Epithelial cell of umbilical artery (primary cell): ENCODE data around the gene RPUSD1. TPM values are rescaled to one million over a fixed set of nuclear protein-coding genes. Genes with fewer than 3 reads are reported as not detected.

ENCODE experiments used
- total RNA-seq: library from RNA; depleted of rRNA; stranded (reverse); fragments of >200 nt; gene quantifications from 2 replicates; pipeline ENCODE4 v1.2.3, GENCODE V29; 2014

The RPUSD1 gene
- total RNA-seq, result 35.4 and 37.1 TPM in 2 replicates

DNA sequence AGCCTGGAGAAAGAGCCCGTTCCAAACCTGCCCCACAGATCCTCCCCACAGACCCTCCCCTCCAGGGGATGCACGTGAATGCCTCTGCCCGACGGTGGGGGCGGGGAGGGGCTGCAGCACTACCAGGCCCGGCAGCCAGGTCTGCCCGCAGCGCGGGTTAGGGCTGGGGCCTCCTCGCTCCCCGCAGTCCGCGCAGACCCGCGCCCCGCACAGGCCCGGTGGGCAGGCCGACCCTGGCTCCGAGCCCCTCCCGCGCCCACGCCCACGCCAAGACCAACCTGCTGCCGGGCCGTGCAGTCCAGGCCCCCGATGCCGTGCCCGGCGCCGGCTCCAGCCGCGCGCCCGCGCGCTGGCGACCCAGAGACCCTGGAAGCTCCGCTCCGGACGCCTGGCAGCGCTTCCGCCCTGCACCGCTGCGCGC, at the start of gene RPUSD1:
Gene RPUSD1, minus strand, starts transcription at position 404 of the 421 bp plus-strand sequence. CDS start 644 bp downstream, outside the sequence.

DNA sequence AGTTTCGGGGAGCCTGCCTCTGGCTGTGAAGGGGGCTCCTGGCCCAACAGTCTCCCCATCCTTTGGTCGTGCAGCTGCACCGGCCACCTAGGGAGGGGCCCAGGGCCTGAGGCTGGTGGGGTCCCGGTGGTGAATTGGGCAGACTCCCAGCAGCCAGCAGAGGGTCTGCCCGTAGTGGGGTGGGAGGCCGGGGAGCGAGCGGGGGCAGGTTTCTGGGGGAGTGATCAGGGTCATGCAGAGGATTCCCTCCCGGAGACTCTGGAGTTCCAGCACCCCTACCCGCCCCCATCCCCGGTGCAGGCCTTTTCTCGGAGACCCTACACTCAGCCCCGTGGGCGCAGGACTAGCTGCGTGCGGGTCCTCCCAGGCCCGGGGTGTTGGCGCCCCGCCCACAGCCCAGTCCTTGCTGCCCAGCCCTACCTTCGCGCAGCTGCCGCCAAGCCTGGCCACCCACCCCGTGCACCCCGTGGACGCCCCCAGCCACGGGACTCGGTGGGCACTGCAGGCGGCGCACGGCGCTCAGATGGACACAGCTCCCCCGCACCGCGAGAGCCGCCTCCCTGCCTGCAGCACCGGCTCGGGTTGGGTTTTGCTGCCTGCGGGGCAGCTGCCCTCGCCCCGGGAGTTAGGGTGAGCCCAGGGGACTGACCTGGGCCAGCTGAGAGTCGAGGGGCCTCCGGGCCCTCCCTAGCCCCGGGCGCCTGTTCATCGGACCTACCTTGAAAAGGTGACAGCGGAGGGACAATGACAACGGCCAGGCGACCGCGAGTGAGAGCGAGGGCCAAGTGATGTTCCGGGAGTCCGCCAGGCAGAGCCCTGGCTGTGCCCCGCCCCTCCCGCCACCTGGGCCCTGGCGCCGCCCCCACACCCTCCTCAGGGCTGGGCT, 12.0 kb upstream of the RPUSD1 start, which contains the start of gene GNG13:
Gene GNG13, minus strand, starts transcription at position 787 of the 886 bp plus-strand sequence. CDS start 1,657 bp downstream, outside the sequence.

DNA sequence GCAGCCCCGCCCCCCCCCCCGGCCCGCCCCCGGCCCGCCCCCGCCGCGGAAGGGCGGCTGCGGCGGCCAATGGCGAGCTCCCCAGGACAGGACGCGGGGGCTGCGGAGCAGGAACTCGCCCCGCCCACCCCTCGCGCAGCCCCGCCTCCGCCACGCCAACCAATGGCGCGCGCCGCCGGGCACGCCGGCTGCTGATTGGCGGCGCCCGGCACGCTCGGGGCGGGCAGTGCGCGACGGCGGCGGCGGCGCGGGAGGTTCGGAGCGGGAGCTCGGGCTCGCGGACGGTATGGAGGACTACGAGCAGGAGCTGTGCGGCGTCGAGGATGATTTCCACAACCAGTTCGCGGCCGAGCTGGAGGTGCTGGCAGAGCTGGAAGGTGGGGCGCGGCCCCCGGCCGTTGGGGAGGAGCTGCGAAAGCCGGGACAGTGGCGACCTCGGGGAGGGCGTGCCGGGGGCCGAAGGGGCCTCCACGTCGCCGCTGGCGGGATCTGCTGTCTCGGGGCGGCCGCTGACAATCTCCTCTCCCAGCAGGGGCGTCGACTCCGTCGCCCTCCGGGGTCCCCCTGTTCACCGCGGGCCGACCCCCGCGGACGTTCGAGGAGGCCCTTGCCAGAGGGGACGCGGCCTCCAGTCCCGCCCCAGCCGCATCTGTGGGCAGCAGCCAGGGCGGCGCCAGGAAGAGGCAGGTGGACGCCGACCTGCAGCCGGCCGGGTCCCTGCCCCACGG, 382 bp upstream of the RPUSD1 start, which contains the start of gene CHTF18:
Gene CHTF18, plus strand, starts transcription at position 222 of the 728 bp plus-strand sequence. Its CDS starts 65 bp downstream, at position 287.

GRCh38 chr16:760545-761343, 27.4 kb downstream of the RPUSD1 start, which contains the start of gene MSLN:
Gene MSLN, plus strand, starts transcription at chr16:760734. Its CDS starts 1,947 bp downstream, at chr16:762681.

GRCh38 chr16:740764-741505, 47.2 kb downstream of the RPUSD1 start, which contains the start of gene CIAO3:
Gene CIAO3, minus strand, starts transcription at chr16:740997. Its CDS starts 12 bp downstream, at chr16:740985.

Other genes with a start within 250 kb of the RPUSD1 start
- gene PRR35, start 228.0 kb downstream of the RPUSD1 start, total RNA-seq, result under 0.01 TPM in 1 of 2 replicates, not detected in the other
- 1.6 and 2.0 TPM in 2 replicates for gene NHLRC4, start 221.4 kb downstream of the RPUSD1 start, total RNA-seq
- 23.1 and 24.2 TPM in 2 replicates for gene PIGQ, start 218.4 kb downstream of the RPUSD1 start, total RNA-seq
- 8.4 and 11.1 TPM in 2 replicates for gene RAB40C, start 198.3 kb downstream of the RPUSD1 start, total RNA-seq
- 0.15 TPM in 1 of 2 replicates, not detected in the other for gene WFIKKN1, start 157.4 kb downstream of the RPUSD1 start, total RNA-seq
- gene METTL26, start 152.1 kb downstream of the RPUSD1 start, total RNA-seq, result 68.7 and 115 TPM in 2 replicates
- gene MCRIP2, start 146.6 kb downstream of the RPUSD1 start, total RNA-seq, result 22.6 and 23.7 TPM in 2 replicates
- gene WDR90, start 139.0 kb downstream of the RPUSD1 start, total RNA-seq, result 8.8 and 9.4 TPM in 2 replicates
- gene RHOT2, start 120.2 kb downstream of the RPUSD1 start, total RNA-seq, result 32.1 and 35.7 TPM in 2 replicates
- 0.30 and 0.65 TPM in 2 replicates for gene RHBDL1, start 112.7 kb downstream of the RPUSD1 start, total RNA-seq
- 139 and 144 TPM in 2 replicates for gene STUB1, start 108.0 kb downstream of the RPUSD1 start, total RNA-seq
- gene JMJD8, start 104.0 kb downstream of the RPUSD1 start, total RNA-seq, result 22.0 and 29.6 TPM in 2 replicates
- gene WDR24, start 98.0 kb downstream of the RPUSD1 start, total RNA-seq, result 2.6 TPM in 2 replicates
- 0.32 TPM in 1 of 2 replicates, not detected in the other for gene FBXL16, start 82.6 kb downstream of the RPUSD1 start, total RNA-seq
- 15.5 and 41.9 TPM in 2 replicates for gene METRN, start 73.3 kb downstream of the RPUSD1 start, total RNA-seq
- 38.3 and 43.9 TPM in 2 replicates for gene ANTKMT, start 67.2 kb downstream of the RPUSD1 start, total RNA-seq
- 0.15 and 1.3 TPM in 2 replicates for gene CCDC78, start 61.9 kb downstream of the RPUSD1 start, total RNA-seq
- gene HAGHL, start 61.3 kb downstream of the RPUSD1 start, total RNA-seq, result 3.6 and 12.0 TPM in 2 replicates
- 27.3 and 33.6 TPM in 2 replicates for gene CIAO3, start 47.4 kb downstream of the RPUSD1 start, total RNA-seq
- gene MSLN, start 27.6 kb downstream of the RPUSD1 start, total RNA-seq, result not detected in 2 replicates
- 13.6 and 22.2 TPM in 2 replicates for gene CHTF18, start 239 bp upstream of the RPUSD1 start, total RNA-seq
- gene GNG13, start 12.4 kb upstream of the RPUSD1 start, total RNA-seq, result not detected in 2 replicates
- gene LMF1, start 182.6 kb upstream of the RPUSD1 start, total RNA-seq, result 3.3 and 15.9 TPM in 2 replicates
- gene SOX8, start 193.4 kb upstream of the RPUSD1 start, total RNA-seq, result 0.30 and 0.65 TPM in 2 replicates